Activated CD4-positive, alpha-beta memory T cell treated with anti-CD3 and anti-CD28 coated beads, Interleukin-2, amount 10 ng/mL, durations not matched to agents 7 days and 5 days (primary cell): Measurements from ENCODE around the gene NCR1. TPM values are rescaled to one million over a fixed set of nuclear protein-coding genes. Genes with fewer than 3 reads are reported as not detected.
"Not testable (repeated sequence)": the region's sequence is repeated elsewhere in the genome, so short reads cannot be mapped to it uniquely, and the experiment has no call there.

Experiments used
- CTCF ChIA-PET: fragments of 350-600 bp; sonication (Branson Sonifier 250); formaldehyde crosslinking; loops from one replicate; lab custom pipeline; 2021; ENCODE audit warnings: antibody characterized with exemption, inconsistent platforms; lab: Charles Lee
- POLR2A ChIA-PET: fragments of 350-600 bp; sonication (Branson Sonifier 250); formaldehyde crosslinking; loops from one replicate; lab custom pipeline; 2021; ENCODE audit warnings: antibody characterized with exemption; lab: Charles Lee
- DNase-seq: peaks from one replicate; pipeline ENCODE4 v3.0.0-alpha.2; 2020
- H3K27ac Mint-ChIP-seq: one replicate; pipeline ENCODE4 v1.8.0; 2021; ENCODE audit warnings: mild to moderate bottlenecking, mixed read lengths
- H3K27me3 Mint-ChIP-seq: one replicate; pipeline ENCODE4 v1.8.0; 2021; ENCODE audit warnings: mixed read lengths
- H3K36me3 Mint-ChIP-seq: one replicate; pipeline ENCODE4 v1.8.0; 2021; ENCODE audit warnings: low read depth, mixed read lengths
- H3K4me1 Mint-ChIP-seq: one replicate; pipeline ENCODE4 v1.8.0; 2021; ENCODE audit warnings: mixed read lengths
- H3K4me3 Mint-ChIP-seq: one replicate; pipeline ENCODE4 v1.8.0; 2021; ENCODE audit warnings: mild to moderate bottlenecking, mixed read lengths
- H3K9me3 Mint-ChIP-seq: one replicate; pipeline ENCODE4 v1.8.0; 2021; ENCODE audit warnings: mixed read lengths
- total RNA-seq, 2 experiments: library from RNA; stranded (reverse); gene quantifications; one replicate each; pipeline ENCODE4 v1.2.3, GENCODE V29; 2021

Gene NCR1, protein sequence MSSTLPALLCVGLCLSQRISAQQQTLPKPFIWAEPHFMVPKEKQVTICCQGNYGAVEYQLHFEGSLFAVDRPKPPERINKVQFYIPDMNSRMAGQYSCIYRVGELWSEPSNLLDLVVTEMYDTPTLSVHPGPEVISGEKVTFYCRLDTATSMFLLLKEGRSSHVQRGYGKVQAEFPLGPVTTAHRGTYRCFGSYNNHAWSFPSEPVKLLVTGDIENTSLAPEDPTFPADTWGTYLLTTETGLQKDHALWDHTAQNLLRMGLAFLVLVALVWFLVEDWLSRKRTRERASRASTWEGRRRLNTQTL
- not detected for total RNA-seq

DNA sequence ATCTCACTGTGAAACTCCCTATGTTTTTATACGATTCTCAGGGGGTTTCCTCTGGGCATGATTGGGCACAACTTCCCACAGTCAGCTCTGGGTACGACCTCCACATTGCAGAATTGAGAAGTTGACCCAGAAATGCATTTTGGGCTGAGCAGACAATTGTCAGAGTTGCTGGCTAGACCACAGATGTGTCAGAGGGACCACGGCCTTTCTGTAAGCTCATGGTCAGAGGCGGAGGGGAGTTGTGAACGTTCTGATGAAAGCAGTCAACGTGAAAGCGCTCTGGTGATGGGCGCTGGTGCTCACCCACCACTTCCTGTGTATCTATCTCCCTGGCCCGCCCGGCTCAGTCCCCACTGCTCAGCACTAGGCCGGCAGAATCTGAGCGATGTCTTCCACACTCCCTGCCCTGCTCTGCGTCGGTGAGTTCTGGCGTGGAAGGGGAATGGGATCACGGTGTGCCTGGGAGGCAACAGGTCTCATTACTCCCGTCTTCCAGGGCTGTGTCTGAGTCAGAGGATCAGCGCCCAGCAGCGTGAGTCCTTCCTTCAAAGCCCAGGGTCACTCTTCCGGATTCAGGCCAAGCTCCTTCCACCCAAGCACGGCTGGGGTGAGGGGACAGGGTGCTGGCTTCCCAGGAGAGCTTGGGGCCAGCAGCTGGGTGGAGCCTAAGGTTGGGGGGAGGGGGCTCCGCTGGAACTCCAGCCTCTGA is at the start of gene NCR1:
TSS of gene NCR1 (plus strand) at position 346 of the 709 bp plus-strand sequence. CDS start at position 386, 40 bp downstream.
- Mint-ChIP-seq H3K27me3 (peaks cover 3% of the 10 kb centered on the region), H3K36me3 (no peaks in the 10 kb centered on the region), H3K4me1 (no peaks in the 10 kb centered on the region), H3K4me3 (no peak within 1 kb of the TSS), H3K27ac (no peak within 1 kb of the TSS), H3K9me3 (peaks cover 2% of the 10 kb centered on the region)
- no peak for DNase-seq
- ChIA-PET CTCF (no interaction called here), POLR2A (no interaction called here)

DNA sequence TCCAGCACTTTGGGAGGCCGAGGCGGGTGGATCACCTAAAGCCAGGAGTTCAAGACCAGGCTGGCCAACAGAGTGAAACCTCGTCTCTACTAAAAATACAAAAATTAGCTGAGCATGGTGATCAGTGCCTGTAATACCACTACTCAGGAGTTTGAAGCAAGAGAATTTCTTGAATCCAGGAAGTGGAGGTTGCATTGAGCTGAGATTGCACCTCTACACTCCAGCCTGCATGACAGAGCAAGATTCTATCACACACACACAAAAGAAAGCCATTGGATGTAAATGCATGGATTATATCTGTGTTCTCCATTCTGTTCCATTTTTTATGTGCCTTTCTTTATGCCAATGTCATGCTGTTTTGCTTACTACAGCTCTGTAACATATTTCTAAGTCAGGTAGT is 47.5 kb upstream of the NCR1 start:
- CTCF ChIA-PET, H3K36me3 Mint-ChIP-seq, H3K27me3 Mint-ChIP-seq, DNase-seq, H3K4me1 Mint-ChIP-seq, H3K9me3 Mint-ChIP-seq, H3K27ac Mint-ChIP-seq, H3K4me3 Mint-ChIP-seq, POLR2A ChIA-PET: not testable (repeated sequence)

DNA sequence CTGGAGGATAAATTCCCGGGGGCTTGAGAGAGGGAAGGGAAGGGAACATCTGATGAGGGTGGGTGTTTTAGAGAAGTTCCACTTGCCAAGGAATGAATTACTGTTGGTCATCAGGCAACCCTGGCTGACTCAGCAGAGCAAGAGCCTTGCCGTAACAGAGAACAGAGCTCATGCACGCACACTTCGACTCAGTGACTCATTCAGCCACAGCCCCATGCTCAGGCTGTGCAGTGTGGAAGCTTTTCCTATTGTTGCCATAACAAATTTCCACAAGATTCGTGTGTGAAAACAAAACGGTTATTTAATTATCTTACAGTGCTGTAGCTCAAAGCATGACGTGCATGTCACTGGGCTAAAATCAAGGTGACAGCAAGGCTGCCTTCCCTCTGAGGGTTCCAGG is 46.5 kb upstream of the NCR1 start:
- H3K4me1 Mint-ChIP-seq, H3K9me3 Mint-ChIP-seq, H3K27ac Mint-ChIP-seq, DNase-seq, H3K27me3 Mint-ChIP-seq, H3K4me3 Mint-ChIP-seq, H3K36me3 Mint-ChIP-seq, CTCF ChIA-PET, POLR2A ChIA-PET: not testable (repeated sequence)

DNA sequence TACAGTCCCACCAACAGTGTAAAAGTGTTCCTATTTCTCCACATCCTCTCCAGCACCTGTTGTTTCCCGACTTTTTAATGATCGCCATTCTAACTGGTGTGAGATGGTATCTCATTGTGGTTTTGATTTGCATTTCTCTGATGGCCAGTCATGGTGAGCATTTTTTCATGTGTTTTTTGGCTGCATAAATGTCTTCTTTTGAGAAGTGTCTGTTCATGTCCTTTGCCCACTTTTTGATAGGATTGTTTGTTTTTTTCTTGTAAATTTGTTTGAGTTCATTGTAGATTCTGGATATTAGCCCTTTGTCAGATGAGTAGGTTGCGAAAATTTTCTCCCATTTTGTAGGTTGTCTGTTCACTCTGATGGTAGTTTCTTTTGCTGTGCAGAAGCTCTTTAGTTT is 42.5 kb upstream of the NCR1 start:
- H3K27ac Mint-ChIP-seq, H3K36me3 Mint-ChIP-seq, H3K27me3 Mint-ChIP-seq, CTCF ChIA-PET, H3K4me1 Mint-ChIP-seq, H3K4me3 Mint-ChIP-seq, H3K9me3 Mint-ChIP-seq, DNase-seq, POLR2A ChIA-PET: not testable (repeated sequence)

DNA sequence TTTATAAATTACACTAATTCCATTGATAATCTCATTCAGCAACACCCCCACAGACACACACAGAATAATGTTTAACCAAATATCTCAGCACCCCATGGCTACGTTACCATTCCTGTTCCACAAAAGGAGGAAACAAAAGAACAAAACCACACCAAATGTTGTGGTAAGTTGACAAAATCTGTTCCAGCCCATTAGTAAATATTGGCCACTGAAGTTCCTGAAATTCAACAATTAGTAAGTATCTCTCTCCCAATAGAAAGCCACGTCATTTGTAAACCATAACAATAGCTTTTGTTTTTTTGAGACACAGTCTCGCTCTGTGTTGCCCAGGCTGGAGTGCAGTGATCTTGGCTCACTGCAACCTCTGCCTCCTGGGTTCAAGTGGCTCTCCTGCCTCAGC is 34.3 kb upstream of the NCR1 start:
- ChIA-PET POLR2A (no interaction called here), CTCF (interaction anchor here (0.6 to 1.8 kb wide), 4 partner anchors 9 to 267 kb away, joined by 3 to 7 read pairs (median 3); no protein-coding TSS in a partner anchor)
- DNase-seq, result no peak
- Mint-ChIP-seq H3K4me1 (peaks cover 6% of the 10 kb centered on the region), H3K36me3 (no peaks in the 10 kb centered on the region), H3K4me3 (no peak overlapping the region), H3K9me3 (peaks cover 5% of the 10 kb centered on the region), H3K27me3 (peaks cover 7% of the 10 kb centered on the region), H3K27ac (no peak overlapping the region)

DNA sequence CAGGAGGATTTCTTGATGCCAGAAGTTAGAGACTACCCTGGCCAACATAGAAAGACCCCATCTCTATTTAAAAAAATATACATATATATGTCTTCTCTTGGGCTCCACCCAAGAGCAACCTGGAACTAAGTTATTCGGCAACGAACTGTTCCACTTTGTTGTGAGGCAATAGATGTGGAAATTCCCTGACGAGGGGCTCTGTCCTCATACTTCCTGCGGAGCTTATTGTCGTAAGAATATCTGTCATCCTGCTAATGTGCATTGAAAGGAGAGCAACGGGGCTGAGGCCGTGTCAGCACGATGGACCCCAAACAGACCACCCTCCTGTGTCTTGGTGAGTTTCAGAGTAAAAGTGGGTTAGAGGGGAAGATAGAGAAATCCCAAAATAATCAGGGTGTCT is 32.0 kb upstream of the NCR1 start, which contains the start of gene FCAR:
TSS of gene FCAR (plus strand) at position 246 of the 400 bp plus-strand sequence. CDS start at position 301, 55 bp downstream.
- no peaks in the 10 kb centered on the region for H3K36me3 Mint-ChIP-seq
- POLR2A ChIA-PET, result no interaction called here
- peaks cover 6% of the 10 kb centered on the region for H3K4me1 Mint-ChIP-seq
- H3K4me3 Mint-ChIP-seq, result no peak within 1 kb of the TSS
- DNase-seq, result no peak
- H3K27me3 Mint-ChIP-seq, result peaks cover 13% of the 10 kb centered on the region
- CTCF ChIA-PET, result interaction anchor here (0.6 kb wide), 1 partner anchor 178 kb away, joined by 3 read pairs; no protein-coding TSS in a partner anchor
- peaks cover 3% of the 10 kb centered on the region for H3K9me3 Mint-ChIP-seq
- H3K27ac Mint-ChIP-seq, result no peak within 1 kb of the TSS

DNA sequence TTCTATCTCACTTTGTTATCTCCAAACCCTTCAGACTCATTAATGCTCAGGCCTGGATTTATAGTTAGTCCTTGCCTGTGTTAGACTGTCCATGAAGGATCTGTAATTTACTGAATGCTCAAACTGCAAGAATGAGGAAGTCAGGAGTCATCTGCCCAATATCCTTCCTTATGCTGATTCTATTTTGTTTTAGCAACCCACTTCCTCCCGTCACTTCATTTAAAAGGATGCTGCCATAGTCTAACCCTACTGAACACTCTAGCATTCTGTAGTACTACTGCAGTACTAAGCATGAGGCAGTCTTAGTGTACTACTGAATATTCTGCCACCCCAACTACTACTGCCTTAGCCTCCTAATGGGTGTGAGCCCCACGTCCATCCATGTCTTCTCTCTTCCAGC is 30.4 kb upstream of the NCR1 start:
- H3K27me3 Mint-ChIP-seq, result peaks cover 17% of the 10 kb centered on the region
- H3K9me3 Mint-ChIP-seq, result peaks cover 3% of the 10 kb centered on the region
- H3K4me1 Mint-ChIP-seq, result peaks cover 6% of the 10 kb centered on the region
- H3K36me3 Mint-ChIP-seq, result no peaks in the 10 kb centered on the region
- H3K27ac Mint-ChIP-seq, result no peak overlapping the region
- ChIA-PET CTCF (interaction anchor here (0.9 to 1.0 kb wide), 2 partner anchors 43 to 276 kb away, joined by 3 read pairs; no protein-coding TSS in a partner anchor), POLR2A (no interaction called here)
- no peak for DNase-seq
- no peak overlapping the region for H3K4me3 Mint-ChIP-seq

DNA sequence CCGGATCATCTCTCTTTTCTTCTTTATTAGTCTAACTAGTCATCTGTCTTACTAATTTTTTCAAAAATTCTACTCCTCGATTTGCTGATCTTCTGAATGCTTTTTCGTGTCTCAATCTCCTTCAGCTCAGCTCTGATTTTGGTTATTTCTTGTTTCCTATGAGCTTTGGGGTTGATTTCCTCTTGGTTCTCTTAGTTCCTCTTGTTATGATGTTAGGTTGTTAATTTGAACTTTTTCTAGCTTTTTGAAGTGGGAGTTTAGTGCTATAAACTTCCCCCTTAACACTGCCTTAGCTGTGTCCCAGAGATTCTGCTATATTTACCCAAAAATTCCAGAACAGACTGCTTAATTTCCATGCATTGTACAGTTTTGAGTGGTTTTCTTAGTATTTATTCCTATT is 28.5 kb upstream of the NCR1 start:
- no peak overlapping the region for H3K27ac Mint-ChIP-seq
- peaks cover 21% of the 10 kb centered on the region for H3K27me3 Mint-ChIP-seq
- peaks cover 6% of the 10 kb centered on the region for H3K4me1 Mint-ChIP-seq
- no peaks in the 10 kb centered on the region for H3K36me3 Mint-ChIP-seq
- DNase-seq, result no peak
- H3K9me3 Mint-ChIP-seq, result no peaks in the 10 kb centered on the region
- ChIA-PET POLR2A (no interaction called here), CTCF (interaction anchor here (0.7 kb wide), 1 partner anchor 90 kb away, joined by 3 read pairs; no protein-coding TSS in a partner anchor)
- no peak overlapping the region for H3K4me3 Mint-ChIP-seq

DNA sequence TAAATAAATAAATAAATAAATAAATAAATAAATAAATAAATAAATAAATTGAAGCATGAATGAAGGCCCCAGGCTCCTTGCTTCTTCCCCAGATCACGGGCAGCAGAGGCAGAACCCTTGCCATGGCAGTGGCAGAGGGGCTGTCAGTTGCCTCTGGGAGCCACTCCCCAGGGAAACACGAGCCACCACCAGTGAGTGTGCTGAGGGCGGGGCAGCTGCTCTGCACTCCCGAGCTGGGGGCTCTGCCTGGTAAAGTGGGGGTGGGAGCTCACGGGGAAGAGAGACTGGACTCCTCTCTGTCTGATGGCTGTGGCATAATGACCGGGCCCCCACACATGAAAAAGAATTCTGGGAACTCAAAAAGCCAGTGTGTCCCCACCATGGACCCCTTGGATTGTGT is 24.1 kb upstream of the NCR1 start:
- no peaks in the 10 kb centered on the region for H3K9me3 Mint-ChIP-seq
- H3K4me1 Mint-ChIP-seq, result peaks cover 9% of the 10 kb centered on the region
- DNase-seq, result no peak
- ChIA-PET POLR2A (interaction anchor here (1.2 kb wide), 1 partner anchor 279 kb away, joined by 3 read pairs; no protein-coding TSS in a partner anchor), CTCF (interaction anchor here (1.1 to 2.7 kb wide), 13 partner anchors 10 to 622 kb away, joined by 3 to 14 read pairs (median 5); partner anchors contain the start of genes PPP1R12C and RDH13)
- H3K36me3 Mint-ChIP-seq, result no peaks in the 10 kb centered on the region
- no peak overlapping the region for H3K4me3 Mint-ChIP-seq
- no peak overlapping the region for H3K27ac Mint-ChIP-seq
- H3K27me3 Mint-ChIP-seq, result peaks cover 15% of the 10 kb centered on the region

DNA sequence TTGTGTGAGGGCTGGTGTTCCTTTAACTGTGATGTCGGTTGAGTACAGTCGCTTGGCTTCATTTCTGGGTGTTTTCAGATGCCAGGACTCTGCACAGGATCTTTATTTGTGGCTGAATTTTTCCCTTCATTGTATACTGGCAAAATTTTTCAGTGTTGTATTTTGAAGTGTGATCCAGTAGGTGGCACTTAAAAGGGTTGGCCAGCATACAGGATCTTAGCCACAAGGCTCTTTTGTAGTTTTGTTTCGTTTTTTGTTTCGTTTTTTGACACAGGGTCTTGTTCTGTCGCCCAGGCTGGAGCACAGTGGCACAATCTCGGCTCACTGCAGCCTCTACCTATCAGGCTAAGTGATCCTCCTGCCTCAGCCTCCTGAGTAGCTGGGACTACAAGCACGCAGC is 23.2 kb upstream of the NCR1 start:
- peak overlapping the region; percentile 51 for H3K4me3 Mint-ChIP-seq
- ChIA-PET CTCF (interaction anchor here (0.7 to 2.7 kb wide), 3 partner anchors 11 to 278 kb away, joined by 3 to 14 read pairs (median 3); partner anchors contain the start of gene RDH13), POLR2A (no interaction called here)
- H3K36me3 Mint-ChIP-seq, result no peaks in the 10 kb centered on the region
- peak overlapping the region; percentile 62 for H3K27ac Mint-ChIP-seq
- H3K27me3 Mint-ChIP-seq, result peaks cover 8% of the 10 kb centered on the region
- H3K4me1 Mint-ChIP-seq, result peaks cover 9% of the 10 kb centered on the region
- no peaks in the 10 kb centered on the region for H3K9me3 Mint-ChIP-seq
- peak; percentile 21 for DNase-seq

DNA sequence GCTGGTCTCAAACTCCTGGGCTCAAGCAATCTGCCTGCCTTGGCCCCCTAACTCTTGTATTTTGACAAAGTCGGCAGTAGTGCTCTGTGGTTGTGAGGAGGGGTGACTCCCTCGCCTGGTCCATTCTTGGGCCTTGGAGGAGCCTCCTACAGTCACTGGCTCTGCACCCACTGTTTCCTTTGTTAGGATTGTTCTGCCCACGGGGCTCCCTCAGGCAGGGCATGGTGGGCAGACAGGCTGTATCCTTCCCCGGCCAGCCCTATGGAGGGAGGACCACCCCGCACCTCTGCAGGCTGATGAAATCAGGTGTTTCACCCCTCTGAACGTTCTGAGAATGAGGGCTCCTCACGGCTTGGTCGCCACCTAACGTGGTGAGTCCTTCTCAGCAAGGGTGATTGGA is 22.7 kb upstream of the NCR1 start:
- H3K4me3 Mint-ChIP-seq, result no peak overlapping the region
- H3K4me1 Mint-ChIP-seq, result peaks cover 9% of the 10 kb centered on the region
- H3K9me3 Mint-ChIP-seq, result no peaks in the 10 kb centered on the region
- ChIA-PET POLR2A (no interaction called here), CTCF (interaction anchor here (1.0 kb wide), 1 partner anchor 277 kb away, joined by 3 read pairs; no protein-coding TSS in a partner anchor)
- peaks cover 8% of the 10 kb centered on the region for H3K27me3 Mint-ChIP-seq
- no peak for DNase-seq
- no peak overlapping the region for H3K27ac Mint-ChIP-seq
- no peaks in the 10 kb centered on the region for H3K36me3 Mint-ChIP-seq

DNA sequence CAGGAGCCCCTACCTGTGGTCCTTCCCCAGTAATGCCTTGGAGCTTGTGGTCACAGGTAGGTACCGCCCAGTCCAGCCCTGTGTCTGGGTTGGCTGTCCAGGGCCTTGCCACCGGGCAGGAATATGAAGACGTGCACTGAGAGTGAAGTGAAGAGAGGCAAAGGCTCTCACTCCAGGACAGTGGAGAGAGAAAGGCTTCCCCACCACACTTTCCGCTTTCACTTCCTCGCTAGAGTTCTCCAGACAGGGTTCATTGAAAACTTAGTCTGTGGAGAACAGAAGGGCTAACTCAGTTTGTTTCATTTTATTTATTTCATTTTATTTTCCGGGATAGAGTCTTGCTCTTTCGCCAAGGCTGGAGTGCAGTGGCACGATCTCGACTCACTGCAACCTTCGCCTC is 17.7 kb upstream of the NCR1 start:
- H3K27ac Mint-ChIP-seq, result no peak overlapping the region
- no peaks in the 10 kb centered on the region for H3K36me3 Mint-ChIP-seq
- H3K9me3 Mint-ChIP-seq, result no peaks in the 10 kb centered on the region
- H3K4me1 Mint-ChIP-seq, result peaks cover 2% of the 10 kb centered on the region
- H3K27me3 Mint-ChIP-seq, result peaks cover 3% of the 10 kb centered on the region
- no peak for DNase-seq
- CTCF ChIA-PET, result no interaction called here
- no peak overlapping the region for H3K4me3 Mint-ChIP-seq
- POLR2A ChIA-PET, result no interaction called here

DNA sequence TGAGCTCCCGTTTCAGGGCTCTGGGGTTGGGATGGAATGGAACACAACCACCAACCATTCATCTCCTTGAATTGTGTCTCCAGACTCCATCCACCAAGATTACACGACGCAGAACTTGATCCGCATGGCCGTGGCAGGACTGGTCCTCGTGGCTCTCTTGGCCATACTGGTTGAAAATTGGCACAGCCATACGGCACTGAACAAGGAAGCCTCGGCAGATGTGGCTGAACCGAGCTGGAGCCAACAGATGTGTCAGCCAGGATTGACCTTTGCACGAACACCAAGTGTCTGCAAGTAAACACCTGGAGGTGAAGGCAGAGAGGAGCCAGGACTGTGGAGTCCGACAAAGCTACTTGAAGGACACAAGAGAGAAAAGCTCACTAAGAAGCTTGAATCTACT is 16.4 kb upstream of the NCR1 start:
- Mint-ChIP-seq H3K27me3 (peaks cover 3% of the 10 kb centered on the region), H3K4me1 (no peaks in the 10 kb centered on the region), H3K36me3 (no peaks in the 10 kb centered on the region), H3K27ac (no peak overlapping the region), H3K9me3 (no peaks in the 10 kb centered on the region), H3K4me3 (no peak overlapping the region)
- ChIA-PET POLR2A (no interaction called here), CTCF (no interaction called here)
- DNase-seq, result no peak
